C4-2B (cell line): ENCODE data around the gene SPATA3.

Experiments
- CTCF ChIP-seq: fragments of 450-650 bp; conservative IDR thresholded peaks from 2 replicates; pipeline ENCODE4 v1.5.1; 2017; ENCODE audit warnings: mild to moderate bottlenecking
- ZFX ChIP-seq: fragments of 450-650 bp; IDR thresholded peaks from 2 replicates; pipeline ENCODE4 v1.6.1; 2017

- TF ChIP-seq CTCF (no peak), ZFX (no peak)
Measured at GRCh38 chr2:230964136-230964730, 31.7 kb upstream of the SPATA3 start.
